ENCODE results near the gene C1orf210.

C1orf210 gene

DNA sequence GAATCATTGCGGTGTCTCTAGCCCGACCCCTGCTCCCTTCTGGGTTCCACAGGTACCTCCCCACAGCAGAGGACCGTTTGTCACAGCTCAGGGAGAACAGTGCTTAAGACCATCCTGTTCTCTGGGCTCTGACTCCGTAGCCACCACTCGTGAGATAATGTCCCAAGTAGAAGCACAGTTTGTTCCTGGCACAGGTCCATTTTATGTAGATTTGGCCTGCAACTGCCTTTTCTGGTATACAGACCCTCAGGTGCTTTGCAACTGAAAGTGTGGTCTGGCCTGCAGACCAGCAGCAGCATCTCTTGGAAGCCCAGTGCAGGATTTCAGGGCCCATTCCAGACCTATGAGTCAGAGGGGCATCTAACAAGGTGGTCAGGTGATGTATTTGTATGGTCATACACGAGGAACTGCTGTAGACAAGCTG is 44.0 kb downstream of the C1orf210 start:
- Mint-ChIP-seq H3K27me3 (peaks cover 2% of the 10 kb centered on the region), H3K27ac (no peak overlapping the region), H3K9me3 (peaks cover 7% of the 10 kb centered on the region), H3K36me3 (ENCODE audit: low read depth) (no peaks in the 10 kb centered on the region), H3K4me3 (no peak overlapping the region), H3K4me1 (peaks cover 4% of the 10 kb centered on the region)
- no peak for ATAC-seq
- no peak for DNase-seq

DNA sequence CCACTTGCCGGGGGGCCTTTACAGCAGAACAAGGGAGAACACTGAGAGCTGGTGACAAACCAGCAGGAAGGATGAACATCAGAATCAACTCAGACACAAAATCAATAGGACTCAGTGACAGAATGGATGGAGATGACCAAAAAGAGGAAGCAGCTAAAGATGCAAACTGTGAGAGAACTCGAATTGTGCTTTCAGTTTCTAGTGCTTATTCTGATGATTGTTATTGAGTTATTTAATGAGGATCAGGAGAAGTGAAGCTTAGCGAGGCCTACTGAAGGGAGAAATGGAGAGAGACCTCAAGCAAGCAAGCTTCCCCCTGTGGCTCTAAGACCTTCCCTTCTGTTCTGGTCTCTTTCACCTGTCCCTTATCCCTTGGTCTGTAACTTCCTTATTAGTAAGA is 45.9 kb downstream of the C1orf210 start:
- no peak for ATAC-seq
- Mint-ChIP-seq H3K4me1 (peaks cover 4% of the 10 kb centered on the region), H3K9me3 (peaks cover 4% of the 10 kb centered on the region), H3K27me3 (peaks cover 2% of the 10 kb centered on the region), H3K4me3 (no peak overlapping the region), H3K36me3 (ENCODE audit: low read depth) (no peaks in the 10 kb centered on the region), H3K27ac (no peak overlapping the region)
- no peak for DNase-seq

DNA sequence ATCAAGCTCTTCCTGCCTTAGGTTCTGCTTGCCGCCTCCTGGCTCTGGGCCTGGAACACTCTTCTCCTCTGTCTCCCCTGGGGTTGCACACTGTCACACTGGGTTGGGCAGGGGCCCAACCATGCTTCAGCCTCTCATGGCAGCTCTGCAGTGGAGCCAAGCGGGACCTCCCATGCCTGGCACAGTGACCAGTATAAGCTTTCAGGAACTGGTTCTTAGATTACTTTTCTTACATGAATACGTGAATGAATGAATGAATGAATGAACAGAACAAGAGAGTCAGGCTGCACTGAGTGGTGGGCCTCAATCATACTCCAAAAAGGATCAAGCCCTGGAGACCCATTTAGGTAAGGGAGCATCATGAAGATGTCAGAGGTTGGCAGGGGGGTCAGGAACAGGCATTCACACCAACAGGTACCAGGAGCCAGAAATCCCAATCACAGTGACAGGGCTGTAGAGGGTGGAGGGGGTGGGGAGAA is 46.4 kb downstream of the C1orf210 start:
- no peak for DNase-seq
- ATAC-seq = no peak
- Mint-ChIP-seq H3K36me3 (ENCODE audit: low read depth) (no peaks in the 10 kb centered on the region), H3K4me1 (peaks cover 4% of the 10 kb centered on the region), H3K27ac (no peak overlapping the region), H3K9me3 (peaks cover 4% of the 10 kb centered on the region), H3K27me3 (peaks cover 2% of the 10 kb centered on the region), H3K4me3 (no peak overlapping the region)

DNA sequence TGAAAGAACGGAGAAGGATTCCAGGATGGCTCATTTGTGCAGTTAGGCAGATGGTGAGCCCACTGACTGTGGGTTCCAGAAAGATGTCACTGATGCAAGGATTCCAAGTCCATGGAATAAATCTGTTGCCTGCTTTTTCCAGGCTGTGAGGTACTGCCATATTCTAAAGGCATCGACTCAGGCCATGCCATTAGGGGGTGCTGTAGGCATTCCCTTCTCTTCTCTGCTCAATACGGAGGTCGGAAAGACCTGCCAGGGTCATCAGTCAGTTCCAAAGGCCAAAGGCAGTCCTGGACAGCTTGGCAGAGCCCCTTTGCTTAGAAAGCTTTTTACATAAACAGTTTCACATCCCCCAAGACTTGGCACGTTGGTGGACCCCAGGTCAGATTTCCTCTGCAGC is 47.3 kb downstream of the C1orf210 start:
- no peaks in the 10 kb centered on the region for H3K36me3 Mint-ChIP-seq (ENCODE audit: low read depth)
- peaks cover 4% of the 10 kb centered on the region for H3K9me3 Mint-ChIP-seq
- no peak for ATAC-seq
- peaks cover 2% of the 10 kb centered on the region for H3K27me3 Mint-ChIP-seq
- H3K27ac Mint-ChIP-seq = no peak overlapping the region
- DNase-seq = peak; percentile 44
- peaks cover 4% of the 10 kb centered on the region for H3K4me1 Mint-ChIP-seq
- H3K4me3 Mint-ChIP-seq = no peak overlapping the region

DNA sequence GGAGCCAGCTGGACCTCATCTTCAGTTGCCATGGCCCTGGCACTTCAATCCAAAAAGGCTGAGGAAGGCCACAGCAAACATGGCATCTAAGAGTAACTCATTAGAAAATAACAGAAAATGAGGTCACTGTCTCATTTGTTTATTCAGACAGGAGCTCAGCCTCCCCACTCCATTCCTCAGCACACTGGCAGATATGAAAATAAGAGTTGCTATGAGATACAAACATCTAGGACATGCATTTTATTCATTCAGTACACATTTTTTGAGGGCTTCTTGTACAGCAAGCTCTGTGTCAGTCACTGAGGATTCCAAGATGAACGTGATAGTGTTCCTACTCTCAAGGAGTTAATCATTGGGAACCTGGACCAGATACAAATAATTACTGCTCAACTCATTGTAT is 48.3 kb downstream of the C1orf210 start:
- H3K4me3 Mint-ChIP-seq = no peak overlapping the region
- H3K9me3 Mint-ChIP-seq = peaks cover 4% of the 10 kb centered on the region
- no peak for ATAC-seq
- H3K36me3 Mint-ChIP-seq (ENCODE audit: low read depth) = no peaks in the 10 kb centered on the region
- no peak for DNase-seq
- peaks cover 2% of the 10 kb centered on the region for H3K27me3 Mint-ChIP-seq
- H3K4me1 Mint-ChIP-seq = peaks cover 4% of the 10 kb centered on the region
- H3K27ac Mint-ChIP-seq = no peak overlapping the region

DNA sequence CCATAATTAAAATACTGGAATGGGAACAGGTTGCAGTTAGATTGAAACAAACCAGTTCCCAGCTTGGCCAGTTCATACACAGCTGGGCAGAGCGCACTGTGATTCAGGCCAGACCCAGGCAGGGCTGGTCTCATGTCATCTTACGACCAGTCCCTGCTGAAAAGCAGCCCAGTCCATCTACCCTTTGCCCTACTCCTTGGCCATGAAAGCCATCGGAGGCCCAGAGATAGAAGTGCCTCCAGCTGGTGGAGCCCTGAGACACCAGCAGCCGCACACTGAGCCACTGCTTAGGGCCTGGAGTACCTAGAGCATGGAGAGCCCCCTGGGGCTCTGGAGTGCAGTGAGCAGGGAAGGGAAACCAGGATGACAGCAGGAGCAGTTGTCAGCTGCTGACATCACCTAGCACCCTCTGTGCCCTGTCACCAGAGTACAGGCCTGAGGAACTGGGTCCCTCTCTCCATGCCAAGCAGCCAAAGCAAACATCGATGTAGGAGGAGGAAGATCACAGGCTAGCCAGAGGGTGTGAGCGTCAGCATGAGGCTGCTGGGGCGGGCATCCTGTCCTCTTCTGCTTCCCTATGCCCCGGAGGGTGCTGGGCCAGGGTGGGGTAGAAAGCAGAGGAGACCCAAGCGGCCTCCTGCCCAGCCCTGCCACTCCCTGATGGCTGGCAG is 49.8 kb downstream of the C1orf210 start:
- Mint-ChIP-seq H3K9me3 (peaks cover 4% of the 10 kb centered on the region), H3K4me3 (no peak overlapping the region), H3K4me1 (peaks cover 4% of the 10 kb centered on the region), H3K27me3 (peaks cover 2% of the 10 kb centered on the region), H3K36me3 (ENCODE audit: low read depth) (no peaks in the 10 kb centered on the region), H3K27ac (no peak overlapping the region)
- DNase-seq (no peak), ATAC-seq (no peak)

DNA sequence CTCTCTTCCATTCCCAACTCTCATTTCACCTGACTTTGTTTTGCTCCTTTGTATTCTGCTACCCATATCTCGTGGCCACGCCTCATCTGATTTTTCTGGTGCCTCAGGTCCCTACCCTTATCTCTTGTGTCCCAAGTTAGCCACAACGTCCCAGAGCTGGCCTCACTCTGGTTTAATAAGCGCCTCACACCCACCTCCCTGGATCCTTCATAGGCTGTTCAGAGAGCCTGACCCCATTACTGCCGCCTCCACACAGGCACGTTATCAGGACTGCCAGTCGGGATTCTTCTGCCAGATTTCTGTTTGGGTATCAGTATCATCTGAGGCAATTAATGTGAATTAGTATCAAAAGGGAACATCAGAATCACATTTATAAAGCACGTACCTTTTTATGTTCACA is 50.3 kb downstream of the C1orf210 start:
- ATAC-seq (no peak), DNase-seq (no peak)
- Mint-ChIP-seq H3K36me3 (ENCODE audit: low read depth) (no peaks in the 10 kb centered on the region), H3K9me3 (no peaks in the 10 kb centered on the region), H3K4me1 (peaks cover 4% of the 10 kb centered on the region), H3K27me3 (peaks cover 2% of the 10 kb centered on the region), H3K27ac (no peak overlapping the region), H3K4me3 (no peak overlapping the region)

DNA sequence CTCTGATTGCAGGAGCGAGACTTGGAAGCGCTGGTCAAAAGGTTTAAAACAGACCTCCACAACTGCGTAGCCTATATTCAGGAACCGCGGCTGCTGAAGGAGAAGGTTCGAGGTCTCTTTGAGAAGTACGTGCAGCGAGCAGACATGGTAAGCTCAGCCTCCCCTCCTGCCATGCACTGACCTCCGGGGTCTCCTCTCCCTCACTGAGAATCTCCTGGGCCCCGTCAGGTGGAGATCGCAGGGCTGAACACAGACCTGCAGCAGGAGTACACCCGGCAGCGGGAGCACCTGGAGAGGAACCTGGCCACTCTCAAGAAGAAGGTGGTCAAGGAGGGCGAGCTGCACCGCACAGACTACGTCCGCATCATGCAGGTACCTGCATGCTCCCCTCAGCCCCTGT is 51.1 kb downstream of the C1orf210 start:
- ATAC-seq (no peak), DNase-seq (no peak)
- Mint-ChIP-seq H3K27ac (no peak overlapping the region), H3K36me3 (ENCODE audit: low read depth) (no peaks in the 10 kb centered on the region), H3K9me3 (no peaks in the 10 kb centered on the region), H3K4me3 (no peak overlapping the region), H3K4me1 (peaks cover 4% of the 10 kb centered on the region), H3K27me3 (peaks cover 2% of the 10 kb centered on the region)

DNA sequence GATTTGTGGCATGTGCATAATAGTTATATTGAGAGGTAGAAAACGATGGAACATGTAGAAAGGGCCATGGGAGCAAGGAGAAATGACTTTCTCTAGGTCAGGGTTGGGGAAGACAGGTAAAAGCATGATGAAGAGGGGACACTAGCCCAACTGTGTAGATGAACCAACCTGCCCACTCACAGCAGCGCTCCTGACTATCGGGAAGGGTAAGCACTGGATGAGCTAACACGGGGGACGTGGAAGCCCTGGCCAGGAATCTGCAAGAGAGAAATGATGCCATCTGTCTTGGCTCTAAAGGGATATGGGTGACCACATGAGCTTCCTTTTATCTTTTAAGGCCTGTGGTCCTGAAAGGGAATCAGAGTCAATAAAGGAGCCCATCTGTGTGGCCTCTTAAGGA is 51.8 kb downstream of the C1orf210 start:
- no peaks in the 10 kb centered on the region for H3K9me3 Mint-ChIP-seq
- DNase-seq = no peak
- H3K4me1 Mint-ChIP-seq = no peaks in the 10 kb centered on the region
- no peak overlapping the region for H3K27ac Mint-ChIP-seq
- no peaks in the 10 kb centered on the region for H3K27me3 Mint-ChIP-seq
- H3K4me3 Mint-ChIP-seq = no peak overlapping the region
- H3K36me3 Mint-ChIP-seq (ENCODE audit: low read depth) = no peaks in the 10 kb centered on the region
- ATAC-seq = no peak

DNA sequence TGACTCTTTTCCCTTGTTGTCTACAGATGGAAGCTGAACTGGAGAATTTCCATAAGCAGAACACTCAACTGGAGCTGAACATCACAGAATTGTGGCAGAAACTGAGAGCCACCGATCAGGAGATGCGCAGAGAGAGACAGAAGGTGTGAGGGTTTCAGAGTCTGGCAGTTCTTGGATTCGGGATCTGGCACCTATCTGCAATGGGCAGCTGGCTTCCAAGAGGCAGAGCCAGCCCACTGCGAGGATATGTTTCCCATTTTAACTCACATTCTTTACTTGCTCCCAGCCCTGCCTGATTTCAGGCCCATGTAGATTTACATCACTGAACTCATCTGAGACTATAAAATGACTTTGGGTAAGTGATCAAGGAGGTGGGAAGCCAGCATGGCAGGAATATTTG is 52.9 kb downstream of the C1orf210 start:
- no peak for ATAC-seq
- no peak overlapping the region for H3K4me3 Mint-ChIP-seq
- H3K4me1 Mint-ChIP-seq = no peaks in the 10 kb centered on the region
- no peaks in the 10 kb centered on the region for H3K36me3 Mint-ChIP-seq (ENCODE audit: low read depth)
- no peaks in the 10 kb centered on the region for H3K9me3 Mint-ChIP-seq
- no peaks in the 10 kb centered on the region for H3K27me3 Mint-ChIP-seq
- DNase-seq = no peak
- H3K27ac Mint-ChIP-seq = no peak overlapping the region

DNA sequence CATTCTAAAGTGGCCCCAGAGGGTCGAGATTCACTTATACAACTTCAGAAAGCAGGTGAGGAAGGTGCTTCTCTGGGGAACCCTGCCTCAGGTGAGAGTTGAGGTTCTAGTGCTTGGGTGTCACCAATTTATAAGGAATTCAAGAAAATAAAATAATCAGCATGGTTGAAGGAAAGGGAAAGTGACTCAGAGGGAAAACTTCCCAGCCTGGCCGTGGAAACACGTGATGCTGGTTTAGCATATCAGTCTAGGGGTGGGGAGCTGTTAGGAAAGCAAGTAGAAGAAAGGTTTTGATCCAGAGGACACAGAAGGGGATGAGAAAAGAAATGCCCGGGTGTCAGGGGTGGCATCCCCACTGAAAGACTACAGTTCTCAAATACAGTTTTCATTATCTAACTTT is 53.3 kb downstream of the C1orf210 start:
- H3K9me3 Mint-ChIP-seq = no peaks in the 10 kb centered on the region
- H3K4me1 Mint-ChIP-seq = no peaks in the 10 kb centered on the region
- no peak overlapping the region for H3K27ac Mint-ChIP-seq
- ATAC-seq (no peak), DNase-seq (no peak)
- no peaks in the 10 kb centered on the region for H3K27me3 Mint-ChIP-seq
- no peaks in the 10 kb centered on the region for H3K36me3 Mint-ChIP-seq (ENCODE audit: low read depth)
- H3K4me3 Mint-ChIP-seq = no peak overlapping the region

All from activated naive CD8-positive, alpha-beta T cell treated with anti-CD3 and anti-CD28 coated beads, Interleukin-2, amount 50 U/mL, for 24 hours (primary cell).